Measurements from ENCODE around the gene PAX1. TPM values are rescaled to one million over a fixed set of nuclear protein-coding genes. Genes with fewer than 3 reads are reported as not detected.

The PAX1 gene
- total RNA-seq, 1 donor from 2014 or later: not detected

GRCh38 chr20:21670126-21670525 lies 35.3 kb upstream of the PAX1 start:
- no peak overlapping the region for H3K4me3 Mint-ChIP-seq
- intact Hi-C loops (cut with micrococcal nuclease): no loop called here
- ATAC-seq (ENCODE audit: low read depth) (no peak), DNase-seq (no peak)
- no peak overlapping the region for H3K27ac Mint-ChIP-seq
- H3K9me3 Mint-ChIP-seq: no peaks in the 10 kb centered on the region
- no peaks in the 10 kb centered on the region for H3K36me3 Mint-ChIP-seq (ENCODE audit: low read depth)
- ChIA-PET CTCF (no interaction called here), POLR2A (no interaction called here)
- no peaks in the 10 kb centered on the region for H3K27me3 Mint-ChIP-seq
- no peaks in the 10 kb centered on the region for H3K4me1 Mint-ChIP-seq
- TF ChIP-seq, protein P1, sequence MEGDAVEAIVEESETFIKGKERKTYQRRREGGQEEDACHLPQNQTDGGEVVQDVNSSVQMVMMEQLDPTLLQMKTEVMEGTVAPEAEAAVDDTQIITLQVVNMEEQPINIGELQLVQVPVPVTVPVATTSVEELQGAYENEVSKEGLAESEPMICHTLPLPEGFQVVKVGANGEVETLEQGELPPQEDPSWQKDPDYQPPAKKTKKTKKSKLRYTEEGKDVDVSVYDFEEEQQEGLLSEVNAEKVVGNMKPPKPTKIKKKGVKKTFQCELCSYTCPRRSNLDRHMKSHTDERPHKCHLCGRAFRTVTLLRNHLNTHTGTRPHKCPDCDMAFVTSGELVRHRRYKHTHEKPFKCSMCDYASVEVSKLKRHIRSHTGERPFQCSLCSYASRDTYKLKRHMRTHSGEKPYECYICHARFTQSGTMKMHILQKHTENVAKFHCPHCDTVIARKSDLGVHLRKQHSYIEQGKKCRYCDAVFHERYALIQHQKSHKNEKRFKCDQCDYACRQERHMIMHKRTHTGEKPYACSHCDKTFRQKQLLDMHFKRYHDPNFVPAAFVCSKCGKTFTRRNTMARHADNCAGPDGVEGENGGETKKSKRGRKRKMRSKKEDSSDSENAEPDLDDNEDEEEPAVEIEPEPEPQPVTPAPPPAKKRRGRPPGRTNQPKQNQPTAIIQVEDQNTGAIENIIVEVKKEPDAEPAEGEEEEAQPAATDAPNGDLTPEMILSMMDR (IDR thresholded peaks at IDR 0.05): no peak

GRCh38 chr20:21670981-21671380 lies 34.5 kb upstream of the PAX1 start:
- TF ChIP-seq, protein P1 (IDR thresholded peaks at IDR 0.05): no peak
- Mint-ChIP-seq H3K4me1 (no peaks in the 10 kb centered on the region), H3K27ac (no peak overlapping the region)

GRCh38 chr20:21677261-21677660 lies 28.2 kb upstream of the PAX1 start:
- TF ChIP-seq, protein P1 (IDR thresholded peaks at IDR 0.05): no peak
- ATAC-seq (ENCODE audit: low read depth) (no peak), DNase-seq (no peak)
- Mint-ChIP-seq H3K27ac (no peak overlapping the region), H3K4me3 (no peak overlapping the region), H3K27me3 (no peaks in the 10 kb centered on the region), H3K4me1 (no peaks in the 10 kb centered on the region), H3K9me3 (no peaks in the 10 kb centered on the region), H3K36me3 (ENCODE audit: low read depth) (no peaks in the 10 kb centered on the region)
- ChIA-PET CTCF (no interaction called here), POLR2A (no interaction called here)
- intact Hi-C loops (cut with micrococcal nuclease): no loop called here

More at GRCh38 chr20:21670981-21671380, 34.5 kb upstream of the PAX1 start:
- DNase-seq (no peak), ATAC-seq (ENCODE audit: low read depth) (no peak)
- Mint-ChIP-seq H3K27me3 (no peaks in the 10 kb centered on the region), H3K9me3 (no peaks in the 10 kb centered on the region), H3K36me3 (ENCODE audit: low read depth) (no peaks in the 10 kb centered on the region), H3K4me3 (no peak overlapping the region)
- intact Hi-C loops (cut with micrococcal nuclease): no loop called here
- CTCF ChIA-PET: no interaction called here
- POLR2A ChIA-PET: no interaction called here

- TF ChIP-seq, protein P1 (IDR thresholded peaks at IDR 0.05): no peak
- intact Hi-C loops (cut with micrococcal nuclease): no loop called here
- Mint-ChIP-seq H3K9me3 (no peaks in the 10 kb centered on the region), H3K4me1 (no peaks in the 10 kb centered on the region), H3K36me3 (ENCODE audit: low read depth) (no peaks in the 10 kb centered on the region), H3K4me3 (no peak overlapping the region), H3K27ac (no peak overlapping the region), H3K27me3 (no peaks in the 10 kb centered on the region)
- ATAC-seq (ENCODE audit: low read depth): no peak
- CTCF ChIA-PET: no interaction called here
- POLR2A ChIA-PET: no interaction called here
- no peak for DNase-seq
Observed at GRCh38 chr20:21677781-21678180, 27.7 kb upstream of the PAX1 start.

DNA sequence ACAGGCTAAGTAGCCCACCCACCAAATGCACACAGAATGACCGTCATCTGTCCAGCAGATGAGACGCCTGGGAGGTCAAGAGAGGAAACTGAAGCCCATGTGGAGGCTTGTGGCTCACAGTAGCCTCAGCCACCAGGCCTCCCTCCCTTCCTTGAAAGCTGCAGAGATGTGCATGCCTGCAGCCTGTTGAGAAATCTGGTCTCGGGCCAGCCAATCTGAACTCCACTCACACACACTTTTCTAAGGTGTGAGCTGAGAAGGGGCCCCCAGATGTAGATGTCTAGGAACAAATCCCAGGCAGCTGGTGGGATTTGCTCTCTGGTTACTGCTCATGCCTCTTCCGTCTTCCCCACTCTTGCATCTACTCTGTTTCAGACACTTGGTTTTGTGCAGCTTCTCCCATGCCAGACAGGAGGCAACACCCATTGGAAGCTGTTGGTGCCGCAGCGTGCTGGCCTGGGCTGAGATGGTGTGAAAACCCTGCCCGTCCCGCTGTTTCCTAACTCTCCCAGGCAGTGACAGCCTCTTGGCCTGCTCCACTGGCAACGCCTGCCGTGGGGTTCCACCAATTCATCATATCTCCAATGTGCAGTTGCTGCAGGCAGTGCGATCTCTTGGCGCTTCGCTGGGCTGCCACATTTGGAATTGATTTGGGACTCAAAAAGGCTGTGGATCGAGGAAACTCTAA lies 24.1 kb upstream of the PAX1 start:
- ChIA-PET POLR2A (no interaction called here), CTCF (no interaction called here)
- TF ChIP-seq, protein P1 (IDR thresholded peaks at IDR 0.05): no peak
- no peaks in the 10 kb centered on the region for H3K4me1 Mint-ChIP-seq
- H3K27me3 Mint-ChIP-seq: no peaks in the 10 kb centered on the region
- no peak overlapping the region for H3K4me3 Mint-ChIP-seq
- H3K27ac Mint-ChIP-seq: no peak overlapping the region
- no peak for DNase-seq
- H3K36me3 Mint-ChIP-seq (ENCODE audit: low read depth): no peaks in the 10 kb centered on the region
- no peak for ATAC-seq (ENCODE audit: low read depth)
- intact Hi-C loops (cut with micrococcal nuclease): no loop called here
- no peaks in the 10 kb centered on the region for H3K9me3 Mint-ChIP-seq

All from activated B cell treated with CpG ODN at 0.5 μM for 24 hours (primary cell).